ENCODE measurements around the gene BAG1. TPM values are rescaled to one million over a fixed set of nuclear protein-coding genes. Genes with fewer than 3 reads are reported as not detected.

BAG1 gene
- total and polyA plus RNA-seq, 2 of the 13 experiments (the other 11 are each of a cell fraction or from before 2014, with no cell fraction given), result 23.1 to 59.5 TPM

GRCh38 chr9:33263131-33264002 lies 1.1 kb downstream of the BAG1 start (continued):
- TF ChIP-seq E2F5 (CRISPR knock-in tag; conservative IDR thresholded peaks at IDR 0.05), result 0 out of 2 replicates have a peak, but pooled peaks have one; percentile 25
- TF ChIP-seq ZNF687 (CRISPR knock-in tag; IDR thresholded peaks at IDR 0.05), result peak; percentile 64
- TF ChIP-seq FOXA3 (CRISPR knock-in tag; IDR thresholded peaks at IDR 0.05), result 0 out of 2 replicates have a peak, but pooled peaks have one; percentile 10
- TF ChIP-seq MYC (CRISPR knock-in tag; IDR thresholded peaks at IDR 0.05; ENCODE audit: borderline replicate concordance), result 0 out of 2 replicates have a peak, but pooled peaks have one; percentile 57
- no peak for TF ChIP-seq NFKBIZ (CRISPR knock-in tag; IDR thresholded peaks at IDR 0.05)
- TF ChIP-seq MAX (IDR thresholded peaks at IDR 0.05), result peak; percentile 49
- TF ChIP-seq ARHGAP35 (CRISPR knock-in tag; IDR thresholded peaks at IDR 0.05; ENCODE audit: borderline replicate concordance), result peak; percentile 22; the same call in 1 of the 2 replicates
- 0 out of 2 replicates have a peak, but pooled peaks have one; percentile 21 for TF ChIP-seq GATAD1 (CRISPR knock-in tag; IDR thresholded peaks at IDR 0.05)
- peak; percentile 20; the same call in 1 of the 2 replicates for TF ChIP-seq ZNF772 (CRISPR knock-in tag; IDR thresholded peaks at IDR 0.05)
- no peak for TF ChIP-seq ZNF740 (CRISPR knock-in tag; IDR thresholded peaks at IDR 0.05)
- no peak for TF ChIP-seq USF2 (IDR thresholded peaks at IDR 0.05; ENCODE audit: low read depth, low read length)
- TF ChIP-seq USF2 (CRISPR knock-in tag; IDR thresholded peaks at IDR 0.05; ENCODE audit: borderline replicate concordance), result no peak
- TF ChIP-seq STAG1 (CRISPR knock-in tag; IDR thresholded peaks at IDR 0.05), result no peak
- peak; percentile 79 for TF ChIP-seq BCL6 (CRISPR knock-in tag; IDR thresholded peaks at IDR 0.05)
- TF ChIP-seq GABPB1 (CRISPR knock-in tag; IDR thresholded peaks at IDR 0.05), result no peak
- TF ChIP-seq ZNF329 (CRISPR knock-in tag; IDR thresholded peaks at IDR 0.05; ENCODE audit: low read depth), result no peak
- TF ChIP-seq ZMAT5 (CRISPR knock-in tag; IDR thresholded peaks at IDR 0.05; ENCODE audit: borderline replicate concordance, low read depth), result no peak
- no peak for TF ChIP-seq NONO (IDR thresholded peaks at IDR 0.05)
- TF ChIP-seq NONO (CRISPR knock-in tag; conservative IDR thresholded peaks at IDR 0.05), result peak; percentile 30; the same call in 1 of the 2 replicates

All from HepG2 (cell line).